K562 (cell line): ENCODE results near the gene IL1B. TPM values are rescaled to one million over a fixed set of nuclear protein-coding genes. Genes with fewer than 3 reads are reported as not detected.

ENCODE experiments used
- AFF4 ChIP-seq: sonication (generic); formaldehyde crosslinking; IDR thresholded peaks from 2 replicates; pipeline ENCODE4 v1.8.0; 2023; ENCODE audit warnings: mild to moderate bottlenecking, missing genetic modification reagents
- TARDBP ChIP-seq: fragments of 450-650 bp; IDR thresholded peaks from 2 replicates; pipeline ENCODE4 v1.6.1; 2016
- ZNF398 ChIP-seq: fragments of 250-450 bp; sonication (Bioruptor Pico); IDR thresholded peaks from 2 replicates; pipeline ENCODE4 v1.8.0; 2021; ENCODE audit warnings: moderate library complexity, mild to moderate bottlenecking, inconsistent platforms
- polyA plus RNA-seq, 8 experiments: library from polyadenylated mRNA; depleted of rRNA in 4 of 8; stranded (reverse) in 5 of 8; unstranded in 3 of 8; fragments of >200 nt; fragmentation: Nextera tagmentation in 2 of 8; fragmentation: Illumina TruSeq in 1 of 8; extraction: Ambion mirVana in 2 of 8; extraction: Trizol in 1 of 8; gene quantifications; 2 replicates each; pipeline versions ENCODE4 v1.2.1 to v1.2.3, GENCODE V29; 2011 to 2014; ENCODE audit warnings: inconsistent platforms in 1 of 8, missing spikeins in 1 of 8
- total RNA-seq, 7 experiments: library from RNA; depleted of rRNA in 6 of 7; stranded (reverse); fragments of >200 nt in 6 of 7; fragmentation: Illumina TruSeq in 2 of 7; extraction: Trizol in 2 of 7; gene quantifications; 2 replicates each; pipeline versions ENCODE4 v1.2.1 to v1.2.3, GENCODE V29; 2011 to 2021; ENCODE audit warnings: low replicate concordance in 1 of 7
- TF ChIP-seq, protein P1 (sequence below): IDR thresholded peaks from 3 replicates; pipeline ENCODE4 v1.6.1; 2011; ENCODE audit warnings: borderline replicate concordance, mild to moderate bottlenecking; ENCODE audit not compliant: insufficient read length, insufficient read depth

The IL1B gene
- total and polyA plus RNA-seq, 9 of the 15 experiments (the other 6 are each of a cell fraction or from before 2014, with no cell fraction given), result 0.29 TPM; not detected in 8

- TF ChIP-seq AFF4 (CRISPR knock-in tag) (no peak), TARDBP (no peak), ZNF398 (no peak)
- TF ChIP-seq, protein P1, sequence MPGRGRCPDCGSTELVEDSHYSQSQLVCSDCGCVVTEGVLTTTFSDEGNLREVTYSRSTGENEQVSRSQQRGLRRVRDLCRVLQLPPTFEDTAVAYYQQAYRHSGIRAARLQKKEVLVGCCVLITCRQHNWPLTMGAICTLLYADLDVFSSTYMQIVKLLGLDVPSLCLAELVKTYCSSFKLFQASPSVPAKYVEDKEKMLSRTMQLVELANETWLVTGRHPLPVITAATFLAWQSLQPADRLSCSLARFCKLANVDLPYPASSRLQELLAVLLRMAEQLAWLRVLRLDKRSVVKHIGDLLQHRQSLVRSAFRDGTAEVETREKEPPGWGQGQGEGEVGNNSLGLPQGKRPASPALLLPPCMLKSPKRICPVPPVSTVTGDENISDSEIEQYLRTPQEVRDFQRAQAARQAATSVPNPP, result no peak
These were observed 40.8 kb downstream of the IL1B start (continued) for GRCh38 chr2:112795774-112796173.
